ENCODE results near the gene FLYWCH1. TPM values are rescaled to one million over a fixed set of nuclear protein-coding genes. Genes with fewer than 3 reads are reported as not detected.
"Not testable (repeated sequence)": the region's sequence is repeated elsewhere in the genome, so short reads cannot be mapped to it uniquely, and the experiment has no call there.

FLYWCH1 gene
- total and polyA plus RNA-seq, 2 experiments from 2014 or later: 16.0 to 44.7 TPM

GRCh38 chr16:2929693-2930092 is 18.0 kb downstream of the FLYWCH1 start:
- Histone ChIP-seq H3K27me3 (replicated peaks; ENCODE audit: insufficient read depth) (no peaks in the 10 kb centered on the region), H4K20me1 (ENCODE audit: insufficient read depth) (no peaks in the 10 kb centered on the region), H3K9me2 (ENCODE audit: insufficient read depth) (no peaks in the 10 kb centered on the region), H3K79me2 (ENCODE audit: insufficient read depth) (no peaks in the 10 kb centered on the region), H3K4me2 (ENCODE audit: unreplicated experiment) (no peak overlapping the region), H2AFZ (no peak overlapping the region), H3K4me1 (ENCODE audit: insufficient read depth) (no peaks in the 10 kb centered on the region), H3K9me3 (ENCODE audit: low read depth) (no peaks in the 10 kb centered on the region), H3F3A (ENCODE audit: insufficient read depth) (peaks cover 7% of the 10 kb centered on the region; the same call in 1 of the 2 replicates), H3K27ac (no peak overlapping the region), H3K4me3 (no peak overlapping the region), H3K9ac (no peak overlapping the region), H3K36me3 (ENCODE audit: low read depth) (peaks cover 3% of the 10 kb centered on the region; the same call in 1 of the 2 replicates)
- in situ Hi-C loops (cut with MboI): no loop called here
- no peak for DNase-seq
- 93% methylated on average over 14 of the region's 14 CpGs for WGBS, 2 experiments (ENCODE audit: low coverage in 1 of 2, low lambda C conversion rate in 2 of 2, missing lambda C conversion rate in 2 of 2)
- TF ChIP-seq EZH2 (IDR thresholded peaks at IDR 0.05; ENCODE audit: insufficient read depth, poor library complexity, severe bottlenecking) (no peak), EZH2phosphoT487 (IDR thresholded peaks at IDR 0.05; ENCODE audit: insufficient read depth, low read depth) (no peak)

- no peak overlapping the region for H3K9ac ChIP-seq
- no peaks in the 10 kb centered on the region for H3K9me2 ChIP-seq (ENCODE audit: insufficient read depth)
- no peaks in the 10 kb centered on the region for H3K4me1 ChIP-seq (ENCODE audit: insufficient read depth)
- in situ Hi-C loops (cut with MboI): no loop called here
- H3F3A ChIP-seq (ENCODE audit: insufficient read depth): peaks cover 7% of the 10 kb centered on the region; the same call in 1 of the 2 replicates
- no peak overlapping the region for H3K27ac ChIP-seq
- H4K20me1 ChIP-seq (ENCODE audit: insufficient read depth): no peaks in the 10 kb centered on the region
- no peaks in the 10 kb centered on the region for H3K9me3 ChIP-seq (ENCODE audit: low read depth)
- TF ChIP-seq EZH2 (IDR thresholded peaks at IDR 0.05; ENCODE audit: insufficient read depth, poor library complexity, severe bottlenecking): no peak
- no peak for TF ChIP-seq EZH2phosphoT487 (IDR thresholded peaks at IDR 0.05; ENCODE audit: insufficient read depth, low read depth)
- H3K4me3 ChIP-seq: no peak overlapping the region
- DNase-seq: no peak
- H3K27me3 ChIP-seq (replicated peaks; ENCODE audit: insufficient read depth): no peaks in the 10 kb centered on the region
- no peak overlapping the region for H3K4me2 ChIP-seq (ENCODE audit: unreplicated experiment)
- 96 to 97% methylated on average over 15 of the region's 15 CpGs for WGBS, 2 experiments (ENCODE audit: low coverage in 1 of 2, low lambda C conversion rate in 2 of 2, missing lambda C conversion rate in 2 of 2)
- peaks cover 3% of the 10 kb centered on the region; the same call in 1 of the 2 replicates for H3K36me3 ChIP-seq (ENCODE audit: low read depth)
- H3K79me2 ChIP-seq (ENCODE audit: insufficient read depth): no peaks in the 10 kb centered on the region
- no peak overlapping the region for H2AFZ ChIP-seq
Observed at GRCh38 chr16:2930236-2930635, 18.5 kb downstream of the FLYWCH1 start.

DNA sequence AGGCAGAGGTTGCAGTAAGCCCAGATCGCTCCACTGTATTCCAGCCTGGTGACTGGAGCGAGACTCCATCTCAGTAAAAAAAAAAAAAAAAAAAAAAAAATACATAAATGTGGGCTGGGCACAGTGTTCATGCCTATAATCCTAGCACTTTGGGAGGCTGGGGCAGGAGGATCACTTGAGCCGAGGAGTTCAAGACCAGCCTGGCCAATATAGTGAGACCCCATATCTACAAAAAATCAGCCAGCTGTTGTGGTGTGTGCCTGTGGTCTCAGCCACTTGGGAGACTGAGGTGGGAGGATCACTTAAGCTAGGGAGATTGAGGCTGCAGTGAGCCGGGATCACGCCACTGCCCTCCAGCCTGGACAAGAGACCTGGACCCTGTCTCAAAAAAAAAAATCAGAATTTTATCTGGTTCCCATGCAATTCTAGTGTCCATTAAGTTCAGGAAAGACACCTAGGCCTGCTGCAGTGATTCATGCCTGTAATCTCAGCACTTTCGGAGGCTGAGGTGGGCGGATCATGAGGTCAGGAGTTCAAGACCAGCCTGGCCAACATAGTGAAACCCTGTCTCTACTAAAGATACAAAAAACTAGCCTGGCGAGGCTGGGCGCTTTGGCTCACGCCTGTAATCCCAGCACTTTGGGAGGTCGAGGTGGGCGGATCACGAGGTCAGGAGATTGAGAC is 19.6 kb downstream of the FLYWCH1 start:
- H4K20me1 ChIP-seq (ENCODE audit: insufficient read depth); H3K27me3 ChIP-seq (replicated peaks; ENCODE audit: insufficient read depth); H3K4me2 ChIP-seq (ENCODE audit: unreplicated experiment); H3K36me3 ChIP-seq (ENCODE audit: low read depth); H3K9ac ChIP-seq; H2AFZ ChIP-seq; H3K9me3 ChIP-seq (ENCODE audit: low read depth); H3K79me2 ChIP-seq (ENCODE audit: insufficient read depth); DNase-seq; in situ Hi-C loops (cut with MboI); H3F3A ChIP-seq (ENCODE audit: insufficient read depth); H3K9me2 ChIP-seq (ENCODE audit: insufficient read depth); H3K4me1 ChIP-seq (ENCODE audit: insufficient read depth); H3K27ac ChIP-seq; H3K4me3 ChIP-seq: not testable (repeated sequence)
- WGBS, 2 experiments (ENCODE audit: low coverage in 1 of 2, low lambda C conversion rate in 2 of 2, missing lambda C conversion rate in 2 of 2): 81 to 90% methylated on average over 7 to 13 of the region's 13 CpGs

DNA sequence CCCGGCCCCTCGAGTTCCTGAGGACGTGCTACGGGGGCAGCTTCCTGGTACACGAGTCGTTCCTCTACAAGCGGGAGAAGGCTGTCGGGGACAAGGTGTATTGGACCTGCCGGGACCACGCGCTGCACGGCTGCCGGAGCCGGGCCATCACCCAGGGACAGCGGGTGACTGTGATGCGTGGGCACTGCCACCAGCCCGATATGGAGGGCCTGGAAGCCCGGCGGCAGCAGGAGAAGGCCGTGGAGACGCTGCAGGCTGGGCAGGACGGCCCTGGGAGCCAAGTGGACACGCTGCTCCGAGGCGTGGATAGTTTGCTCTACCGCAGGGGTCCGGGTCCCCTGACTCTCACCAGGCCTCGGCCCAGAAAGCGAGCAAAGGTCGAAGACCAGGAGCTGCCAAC is 21.4 kb downstream of the FLYWCH1 start:
- no peak overlapping the region for H2AFZ ChIP-seq
- H3K36me3 ChIP-seq (ENCODE audit: low read depth): peaks cover 3% of the 10 kb centered on the region; the same call in 1 of the 2 replicates
- WGBS, 2 experiments (ENCODE audit: low coverage in 1 of 2, low lambda C conversion rate in 2 of 2, missing lambda C conversion rate in 2 of 2): 93 to 95% methylated on average over 30 of the region's 30 CpGs
- H3K4me1 ChIP-seq (ENCODE audit: insufficient read depth): no peaks in the 10 kb centered on the region
- TF ChIP-seq EZH2phosphoT487 (IDR thresholded peaks at IDR 0.05; ENCODE audit: insufficient read depth, low read depth) (no peak), EZH2 (IDR thresholded peaks at IDR 0.05; ENCODE audit: insufficient read depth, poor library complexity, severe bottlenecking) (no peak)
- no peaks in the 10 kb centered on the region for H3K79me2 ChIP-seq (ENCODE audit: insufficient read depth)
- no peak overlapping the region for H3K27ac ChIP-seq
- no peak for DNase-seq
- in situ Hi-C loops (cut with MboI): no loop called here
- no peaks in the 10 kb centered on the region for H3F3A ChIP-seq (ENCODE audit: insufficient read depth)
- no peak overlapping the region for H3K4me2 ChIP-seq (ENCODE audit: unreplicated experiment)
- H3K9ac ChIP-seq: no peak overlapping the region
- H4K20me1 ChIP-seq (ENCODE audit: insufficient read depth): no peaks in the 10 kb centered on the region
- H3K9me2 ChIP-seq (ENCODE audit: insufficient read depth): no peaks in the 10 kb centered on the region
- H3K4me3 ChIP-seq: no peak overlapping the region
- H3K27me3 ChIP-seq (replicated peaks; ENCODE audit: insufficient read depth): no peaks in the 10 kb centered on the region
- no peaks in the 10 kb centered on the region for H3K9me3 ChIP-seq (ENCODE audit: low read depth)

Measured in GM23248 (cell line).